Stimulated activated CD8-positive, alpha-beta memory T cell treated with anti-CD3 and anti-CD28 coated beads, Interleukin-12 subunit alpha, Interleukin-12 subunit beta, amount 100 ng/mL, for 24 hours (primary cell): ENCODE results near the gene ZSCAN23.
A peak's percentile ranks its signal among the peaks of the same experiment; 100 is the strongest.
"Not testable (repeated sequence)": the region's sequence is repeated elsewhere in the genome, so short reads cannot be mapped to it uniquely, and the experiment has no call there.

Experiments
- DNase-seq: peaks from one replicate; pipeline ENCODE4 v3.0.0-alpha.2; 2020; ENCODE audit errors: extremely low read depth

Gene ZSCAN23

GRCh38 chr6:28443112-28443773, at the start of gene ZSCAN23:
ZSCAN23 (minus strand) TSS chr6:28443491; CDS start chr6:28436266, 7,225 bp downstream.
- peak; percentile 47 for DNase-seq

DNA sequence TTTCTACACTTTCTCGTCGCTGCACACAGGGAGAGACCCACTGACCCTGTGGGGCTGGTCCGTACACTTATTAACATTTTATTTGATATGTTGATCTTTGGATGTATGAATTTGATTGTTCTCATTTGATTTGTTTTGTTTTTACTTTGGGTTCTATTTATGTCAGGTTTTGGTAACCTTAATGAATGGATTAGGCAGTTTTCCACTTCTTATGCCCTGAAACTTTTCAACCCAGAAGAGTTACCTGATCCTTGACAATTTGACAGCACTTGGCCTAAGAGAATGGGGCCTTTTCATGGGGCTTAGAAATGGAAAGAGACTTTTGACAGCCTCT, 48.7 kb upstream of the ZSCAN23 start:
- no peak for DNase-seq

DNA sequence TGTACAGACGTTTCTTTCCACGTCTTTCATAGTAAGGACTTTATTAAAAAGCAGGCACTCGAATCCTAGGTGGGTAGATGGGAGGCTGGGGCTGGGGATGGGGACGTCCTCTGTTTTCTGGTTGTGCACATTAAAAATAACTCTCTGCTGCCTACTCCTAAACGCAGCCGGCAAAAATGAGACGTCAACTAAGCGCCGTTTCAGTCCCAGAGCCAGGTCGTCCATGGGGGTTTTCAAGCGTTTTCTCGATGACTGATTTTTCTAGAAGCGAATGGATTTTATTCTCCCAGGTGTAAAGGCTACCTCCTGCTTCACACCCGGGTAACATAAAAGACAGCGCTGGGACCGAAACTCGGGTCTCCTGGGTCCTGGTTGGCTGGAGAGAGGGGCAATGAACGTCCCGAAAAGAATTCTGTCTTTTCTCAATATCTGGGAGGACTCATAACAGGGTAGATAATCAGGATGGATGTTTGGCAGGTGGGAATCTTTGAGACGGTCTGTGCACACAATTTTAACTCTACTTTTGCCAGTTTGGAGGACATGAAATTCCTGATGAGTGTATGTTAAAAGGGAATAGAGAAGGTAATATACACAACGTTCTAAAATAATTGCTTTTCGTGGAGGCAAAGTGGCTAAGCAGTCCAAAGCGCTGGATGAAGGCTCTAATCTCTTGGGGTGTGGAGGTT, 47.1 kb upstream of the ZSCAN23 start:
- no peak for DNase-seq

- DNase-seq = no peak
These were observed 46.3 kb upstream of the ZSCAN23 start for GRCh38 chr6:28489366-28490204.

- DNase-seq = no peak
These were observed 45.6 kb upstream of the ZSCAN23 start for GRCh38 chr6:28488916-28489365.

DNA sequence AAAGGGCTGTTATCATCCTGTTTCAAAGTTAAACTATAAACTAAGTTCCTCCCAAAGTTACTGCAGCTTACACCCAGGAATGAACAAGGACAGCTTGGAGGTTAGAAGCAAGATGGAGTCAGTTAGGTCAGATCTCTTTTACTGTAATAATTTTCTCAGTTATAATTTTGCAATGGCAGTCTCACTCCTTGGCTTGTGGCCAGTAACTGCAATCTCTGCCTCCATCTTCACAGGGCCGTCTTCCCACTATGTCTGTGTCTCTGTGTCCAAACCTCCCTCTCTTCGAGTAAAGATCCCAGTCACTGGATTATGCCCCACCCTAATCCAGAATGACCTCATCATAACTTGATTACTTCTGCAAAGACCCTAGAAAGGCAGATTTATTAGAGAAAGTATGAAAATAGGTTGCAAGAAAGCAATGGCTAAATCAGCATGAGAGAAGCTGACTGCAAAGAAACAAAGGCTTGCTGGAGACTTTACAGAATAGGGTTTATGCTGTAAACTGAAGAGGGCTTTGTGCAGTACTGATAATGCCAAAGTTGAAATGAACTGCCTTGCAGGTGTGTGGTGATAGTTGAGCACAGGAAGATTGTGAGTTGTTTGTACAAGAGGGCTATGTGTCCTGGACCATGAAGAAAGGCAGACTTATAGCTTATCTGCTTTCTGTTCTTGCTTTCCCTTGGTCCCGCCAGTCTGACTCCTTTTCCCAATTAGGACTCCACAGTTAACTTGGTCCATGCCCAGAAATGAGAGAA, 43.9 kb upstream of the ZSCAN23 start:
- no peak for DNase-seq

DNA sequence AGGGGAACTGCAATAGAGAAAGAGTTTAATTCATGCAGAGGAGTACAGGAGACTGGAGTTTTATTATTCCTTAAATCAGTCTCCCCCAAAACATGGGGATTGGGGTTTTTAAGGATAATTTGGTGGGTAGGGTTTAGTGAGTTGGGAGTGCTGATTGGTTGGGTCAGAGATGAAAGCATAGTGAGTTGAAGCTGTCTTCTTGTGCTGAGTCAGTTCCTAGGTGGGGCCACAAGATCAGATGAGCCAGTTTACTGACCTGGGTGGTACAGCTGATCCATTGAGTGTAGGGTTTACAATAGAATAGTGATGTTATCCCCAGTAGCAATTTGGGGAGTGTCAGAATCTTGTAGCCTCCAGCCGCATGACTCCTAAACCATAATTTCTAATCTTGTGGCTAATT, 43.2 kb upstream of the ZSCAN23 start:
- DNase-seq = no peak

DNA sequence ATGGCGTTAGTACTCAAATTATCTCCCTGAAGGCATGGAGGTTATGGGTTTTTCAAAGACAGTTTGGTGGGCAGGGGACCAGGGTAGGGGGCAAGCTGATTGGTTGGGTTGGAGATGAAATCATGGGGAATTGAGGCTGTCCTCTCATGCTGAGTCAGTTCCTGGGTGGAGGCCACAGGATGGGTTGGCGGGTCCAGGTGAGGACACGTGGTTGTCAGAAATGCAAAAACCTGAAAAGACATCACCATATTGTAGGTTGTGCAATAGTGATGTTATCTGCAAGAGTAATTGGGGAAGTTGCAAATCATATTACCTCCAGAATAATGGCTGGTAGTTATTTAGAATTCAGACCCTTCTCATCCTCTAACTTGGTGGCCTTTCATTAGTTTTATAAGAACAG, 42.2 kb upstream of the ZSCAN23 start:
- no peak for DNase-seq

- no peak for DNase-seq
These were observed 37.1 kb upstream of the ZSCAN23 start for GRCh38 chr6:28480253-28480932.

GRCh38 chr6:28478518-28478917, 35.2 kb upstream of the ZSCAN23 start:
- DNase-seq = no peak

- DNase-seq = no peak
These were observed 31.3 kb upstream of the ZSCAN23 start for GRCh38 chr6:28474441-28475219.

DNA sequence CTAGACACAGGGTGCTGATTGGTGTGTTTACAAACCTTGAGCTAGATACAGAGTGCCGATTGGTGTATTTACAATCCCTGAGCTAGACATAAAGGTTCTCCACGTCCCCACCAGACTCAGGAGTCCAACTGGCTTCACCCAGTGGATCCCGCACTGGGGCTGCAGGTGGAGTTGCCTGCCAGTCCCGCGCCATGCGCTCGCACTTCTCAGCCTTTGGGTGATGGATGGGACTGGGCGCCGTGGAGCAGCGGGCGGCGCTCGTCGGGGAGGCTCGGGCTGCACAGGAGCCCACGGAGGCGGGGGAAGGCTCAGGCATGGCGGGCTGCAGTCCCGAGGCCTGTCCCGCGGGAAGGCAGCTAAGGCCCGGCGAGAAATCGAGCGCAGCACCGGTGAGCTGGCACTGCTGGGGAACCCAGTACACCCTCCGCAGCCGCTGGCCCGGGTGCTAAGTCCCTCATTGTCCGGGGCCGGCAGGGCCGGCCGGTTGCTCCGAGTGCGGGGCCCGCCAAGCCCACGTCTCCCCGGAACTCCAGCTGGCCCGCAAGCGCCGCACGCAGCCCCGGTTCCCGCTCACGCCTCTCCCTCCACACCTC, 26.0 kb upstream of the ZSCAN23 start:
- not testable (repeated sequence) for DNase-seq

- DNase-seq = no peak
These were observed 24.8 kb upstream of the ZSCAN23 start for GRCh38 chr6:28468056-28468455.

DNA sequence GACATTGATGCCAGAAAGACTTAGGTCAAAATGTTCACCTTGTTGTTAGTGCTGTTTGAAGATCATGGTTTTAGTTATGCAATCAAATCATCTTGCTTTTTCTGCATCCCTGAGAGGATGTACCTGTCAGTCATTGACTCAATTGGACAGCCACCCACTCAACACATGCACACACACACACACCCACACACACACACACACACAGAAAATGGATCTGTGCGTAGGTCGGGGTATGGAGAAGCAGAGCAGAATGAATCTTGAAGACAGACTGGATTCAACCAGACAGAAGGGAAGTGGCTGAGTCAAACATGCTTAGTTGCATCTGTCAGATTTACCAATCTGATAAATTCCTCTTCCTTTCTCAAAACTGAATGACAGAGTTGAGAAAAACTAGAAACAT, 19.1 kb upstream of the ZSCAN23 start:
- no peak for DNase-seq

GRCh38 chr6:28458568-28458967, 15.3 kb upstream of the ZSCAN23 start:
- no peak for DNase-seq

- no peak for DNase-seq
These were observed 5.8 kb upstream of the ZSCAN23 start for GRCh38 chr6:28449056-28449455.

DNA sequence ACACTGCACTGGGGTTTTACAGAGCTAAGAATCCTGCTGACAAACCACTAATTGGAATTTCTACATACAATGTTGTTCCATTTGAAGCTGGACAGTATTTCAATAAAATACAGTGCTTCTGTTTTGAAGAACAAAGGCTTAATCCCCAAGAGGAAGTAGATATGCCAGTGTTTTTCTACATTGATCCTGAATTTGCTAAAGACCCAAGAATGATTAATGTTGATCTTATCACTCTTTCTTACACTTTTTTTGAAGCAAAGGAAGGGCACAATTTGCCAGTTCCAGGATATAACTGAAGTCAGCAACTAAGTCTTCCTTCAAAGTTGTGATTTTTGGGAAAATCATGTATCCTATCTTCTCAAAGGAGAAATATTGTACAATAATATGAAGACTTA, 4.2 kb upstream of the ZSCAN23 start:
- not testable (repeated sequence) for DNase-seq

GRCh38 chr6:28446818-28447511, 3.7 kb upstream of the ZSCAN23 start:
- no peak for DNase-seq

DNA sequence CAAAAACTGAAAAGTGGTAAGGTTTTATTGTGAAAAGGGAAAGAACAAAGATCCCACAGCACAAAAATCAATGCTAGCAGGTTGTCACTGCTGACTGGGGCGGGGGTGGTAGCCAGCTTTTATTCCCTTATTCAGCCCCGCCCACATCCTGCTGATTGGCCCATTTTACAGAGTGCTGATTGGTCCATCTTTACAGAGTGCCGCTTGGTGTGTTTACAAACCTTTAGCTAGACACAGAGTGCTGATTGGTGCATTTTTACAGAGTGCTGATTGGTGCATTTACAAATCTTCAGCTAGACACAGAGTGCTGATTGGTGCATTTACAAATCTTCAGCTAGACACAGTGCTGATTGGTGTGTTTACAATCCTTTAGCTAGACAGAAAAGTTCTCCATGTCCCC, 1.5 kb upstream of the ZSCAN23 start:
- DNase-seq = not testable (repeated sequence)

GRCh38 chr6:28442586-28442985, 705 bp downstream of the ZSCAN23 start:
- no peak for DNase-seq
